HAP-1 (cell line): ENCODE data around the gene CD2AP.
A peak's percentile ranks its signal among the peaks of the same experiment; 100 is the strongest.

Source experiments
- DNase-seq, 2 experiments: peaks; one replicate each; pipeline ENCODE4 v3.0.0-alpha.2; 2016 to 2020; ENCODE audit warnings: low spot score in 2 of 2
- H3K27me3 ChIP-seq: fragments of 250-450 bp; sonication (Bioruptor Pico); 2 replicates; pipeline ENCODE4 v1.5.1; 2020; ENCODE audit warnings: low read depth, mild to moderate bottlenecking, moderate library complexity
- H3K36me3 ChIP-seq: fragments of 250-450 bp; sonication (Bioruptor Pico); replicated peaks from 2 replicates; pipeline ENCODE4 v1.5.1; 2020; ENCODE audit warnings: mild to moderate bottlenecking
- H3K4me1 ChIP-seq: fragments of 250-450 bp; sonication (Bioruptor Pico); 2 replicates; pipeline ENCODE4 v1.5.1; 2020; ENCODE audit warnings: mild to moderate bottlenecking
- H3K4me3 ChIP-seq: fragments of 250-450 bp; sonication (Bioruptor Pico); 2 replicates; pipeline ENCODE4 v1.5.1; 2020; ENCODE audit warnings: mild to moderate bottlenecking, moderate library complexity
- H3K9me3 ChIP-seq: fragments of 250-450 bp; sonication (Bioruptor Pico); 2 replicates; pipeline ENCODE4 v1.5.1; 2020; ENCODE audit warnings: mild to moderate bottlenecking, moderate library complexity
- in situ Hi-C: fragments of 300-500 bp; cut with MboI; formaldehyde crosslinking; loops from 3 replicates; pipeline ENCODE4 v1.14.3; 2020; ENCODE audit warnings: low sequenced_read_pairs, inconsistent platforms, mixed read lengths

CD2AP gene

DNA sequence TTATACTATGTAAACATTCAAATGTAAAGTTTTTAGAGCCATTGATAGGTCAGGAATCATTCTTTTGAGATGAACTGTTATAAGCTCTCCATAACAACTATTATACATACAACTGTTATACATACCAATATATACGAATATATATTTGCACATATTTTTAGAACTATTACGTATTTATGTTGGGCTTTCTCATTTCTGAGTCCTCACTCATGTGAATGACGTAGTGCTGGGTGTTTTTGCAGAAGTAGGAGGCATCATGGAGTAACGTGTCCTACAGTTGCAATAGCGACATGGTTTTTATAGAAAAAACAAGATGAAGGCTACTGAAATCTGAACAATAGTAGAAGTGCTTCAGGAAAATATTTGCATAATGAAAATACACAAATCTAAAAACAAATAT, 184.4 kb downstream of the CD2AP start:
- no peaks in the 10 kb centered on the region for H3K36me3 ChIP-seq
- in situ Hi-C loops, result no loop called here
- H3K9me3 ChIP-seq, result no peaks in the 10 kb centered on the region
- H3K4me3 ChIP-seq, result no peak overlapping the region
- no peaks in the 10 kb centered on the region for H3K4me1 ChIP-seq
- DNase-seq, result no peak
- H3K27me3 ChIP-seq, result peaks cover 9% of the 10 kb centered on the region

- peaks cover 8% of the 10 kb centered on the region for H3K4me1 ChIP-seq
- in situ Hi-C loops, result no loop called here
- no peaks in the 10 kb centered on the region for H3K36me3 ChIP-seq
- DNase-seq, result no peak
- H3K9me3 ChIP-seq, result no peaks in the 10 kb centered on the region
- peaks cover 9% of the 10 kb centered on the region for H3K27me3 ChIP-seq
- no peak overlapping the region for H3K4me3 ChIP-seq
These were observed 186.1 kb downstream of the CD2AP start for GRCh38 chr6:47663462-47664216.

DNA sequence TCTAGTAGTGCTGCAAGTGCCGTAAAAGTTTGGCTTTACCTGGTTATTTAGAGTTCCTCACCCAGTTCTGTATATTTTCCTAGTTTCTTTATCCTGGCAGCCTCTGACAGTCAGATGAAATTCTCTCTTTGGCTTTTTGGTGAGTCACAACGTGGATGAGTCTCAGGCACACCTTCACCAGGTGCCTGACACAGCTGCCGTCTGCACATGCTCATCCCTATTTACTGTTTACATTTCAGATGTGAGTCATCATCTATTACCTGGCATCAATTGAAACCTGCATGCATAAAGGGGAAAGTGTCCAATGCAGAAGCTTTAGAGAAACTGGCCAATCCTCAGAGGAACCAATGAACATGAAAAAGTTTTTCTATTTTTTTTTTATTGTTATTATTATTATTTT, 187.5 kb downstream of the CD2AP start:
- H3K36me3 ChIP-seq, result no peaks in the 10 kb centered on the region
- peaks cover 14% of the 10 kb centered on the region for H3K4me1 ChIP-seq
- peaks cover 2% of the 10 kb centered on the region; the same call in 1 of the 2 replicates for H3K27me3 ChIP-seq
- no peaks in the 10 kb centered on the region for H3K9me3 ChIP-seq
- in situ Hi-C loops, result no loop called here
- H3K4me3 ChIP-seq, result no peak overlapping the region
- DNase-seq, result no peak

DNA sequence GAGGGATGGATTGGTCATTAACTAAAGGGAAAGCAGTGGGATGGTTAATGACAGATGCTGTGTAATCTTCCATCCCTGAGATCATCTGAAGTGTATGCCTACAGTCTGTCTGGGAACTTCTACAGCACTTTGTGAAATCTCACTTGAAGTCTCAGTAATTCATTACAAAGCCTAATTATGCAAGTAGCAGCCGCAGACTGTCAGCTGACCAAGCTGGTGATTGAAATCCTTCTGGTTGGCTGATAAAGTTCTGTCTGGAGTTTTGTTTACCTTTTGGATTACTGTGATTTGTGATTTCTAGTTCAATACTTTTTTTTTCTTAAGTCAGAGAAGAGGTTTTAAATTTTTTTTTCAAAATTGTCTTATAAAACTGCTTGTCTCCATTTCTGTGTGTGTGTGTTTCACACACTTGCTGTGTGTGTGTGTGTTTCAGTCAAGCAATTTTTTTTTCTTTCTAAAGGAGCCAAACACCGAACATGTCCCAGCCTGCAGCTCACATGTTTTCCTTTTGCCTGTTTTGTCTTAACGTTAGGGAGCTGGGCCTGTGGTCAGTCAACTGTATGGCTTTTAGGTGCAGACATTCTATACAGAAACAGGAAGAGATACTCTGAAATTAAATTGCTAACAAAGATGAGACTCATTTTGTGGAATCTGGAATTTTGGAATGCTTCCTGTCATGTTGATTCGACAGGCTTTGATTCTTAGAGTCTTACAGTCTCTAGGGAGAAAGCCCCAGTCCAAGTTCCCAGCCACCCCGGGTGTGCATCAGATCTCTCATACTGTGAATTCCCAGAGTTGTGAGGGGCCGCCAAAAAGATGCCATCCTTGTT, 192.3 kb downstream of the CD2AP start:
- in situ Hi-C loops, result no loop called here
- Histone ChIP-seq H3K4me3 (no peak overlapping the region), H3K4me1 (peaks cover 18% of the 10 kb centered on the region), H3K27me3 (no peaks in the 10 kb centered on the region), H3K9me3 (no peaks in the 10 kb centered on the region), H3K36me3 (no peaks in the 10 kb centered on the region)
- peak; percentile 48 to 61 for DNase-seq

- Histone ChIP-seq H3K9me3 (no peaks in the 10 kb centered on the region), H3K27me3 (no peaks in the 10 kb centered on the region), H3K4me1 (peaks cover 18% of the 10 kb centered on the region), H3K4me3 (no peak overlapping the region), H3K36me3 (no peaks in the 10 kb centered on the region)
- in situ Hi-C loops, result no loop called here
- DNase-seq, result no peak
These were observed 193.3 kb downstream of the CD2AP start for GRCh38 chr6:47670851-47671250.

DNA sequence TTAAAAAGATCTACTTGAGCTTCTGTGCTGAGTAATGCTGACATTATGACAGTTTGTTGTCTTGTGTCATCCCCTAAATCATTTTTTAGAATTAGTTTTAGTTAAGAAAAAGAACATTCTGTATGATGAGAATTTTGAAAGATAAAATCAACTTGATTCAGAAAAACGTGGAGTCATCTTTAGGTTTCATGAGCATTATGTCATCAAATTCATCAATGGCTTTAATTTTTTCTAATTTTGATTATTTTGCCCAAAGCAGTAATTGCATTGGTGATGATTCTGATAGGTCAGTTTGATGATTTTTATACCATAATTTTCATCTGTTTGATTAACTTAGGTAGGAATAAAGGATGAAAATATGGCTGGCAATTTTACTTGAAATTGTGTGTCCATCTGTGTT, 194.2 kb downstream of the CD2AP start:
- no peak for DNase-seq
- in situ Hi-C loops, result no loop called here

DNA sequence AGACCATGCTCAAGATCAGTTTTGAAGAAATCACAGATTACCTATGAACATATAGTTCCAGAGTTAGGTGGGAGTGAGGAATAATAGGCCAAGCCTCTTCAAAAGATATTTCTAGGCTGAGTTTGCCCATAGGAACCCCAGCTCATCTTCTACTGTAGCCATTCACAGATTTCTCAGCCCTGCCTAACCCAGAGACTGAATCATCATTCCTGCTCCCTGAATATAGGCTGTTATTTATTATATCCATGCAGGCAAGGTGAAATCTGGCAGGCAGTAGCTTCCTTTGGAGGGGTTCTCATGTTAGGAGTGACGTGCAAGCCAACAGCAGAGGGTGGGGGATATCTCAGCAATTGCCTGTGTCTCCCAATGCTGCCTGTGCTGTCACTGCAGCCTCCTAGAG, 195.2 kb downstream of the CD2AP start:
- no peak for DNase-seq
- in situ Hi-C loops, result no loop called here
- no peaks in the 10 kb centered on the region for H3K27me3 ChIP-seq
- no peak overlapping the region for H3K4me3 ChIP-seq
- H3K9me3 ChIP-seq, result no peaks in the 10 kb centered on the region
- H3K4me1 ChIP-seq, result peaks cover 15% of the 10 kb centered on the region
- H3K36me3 ChIP-seq, result no peaks in the 10 kb centered on the region

More for the DNA sequence above, 194.2 kb downstream of the CD2AP start:
- Histone ChIP-seq H3K27me3 (no peaks in the 10 kb centered on the region), H3K36me3 (no peaks in the 10 kb centered on the region), H3K4me1 (peaks cover 18% of the 10 kb centered on the region), H3K9me3 (no peaks in the 10 kb centered on the region), H3K4me3 (no peak overlapping the region)

DNA sequence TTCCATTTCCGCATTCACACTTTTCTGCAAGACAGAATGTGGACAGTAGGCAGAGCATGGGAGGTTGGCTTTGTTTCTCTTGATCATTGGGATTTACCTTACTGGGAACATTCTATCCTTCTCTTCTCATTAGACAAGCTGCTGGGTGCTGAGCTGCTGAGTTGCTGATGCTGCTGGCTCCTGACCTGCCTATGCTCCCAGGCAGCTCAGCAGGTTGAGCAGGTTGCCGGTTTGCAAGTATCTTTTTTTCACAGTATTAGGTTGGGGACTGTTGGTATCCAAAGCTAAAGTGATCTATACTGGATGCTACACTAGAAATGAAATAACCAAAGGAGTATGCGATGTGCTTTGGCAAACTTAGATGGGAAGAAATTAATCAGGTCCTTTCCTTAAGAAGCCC, 197.1 kb downstream of the CD2AP start:
- Histone ChIP-seq H3K9me3 (no peaks in the 10 kb centered on the region), H3K4me3 (no peak overlapping the region), H3K36me3 (no peaks in the 10 kb centered on the region), H3K4me1 (peaks cover 6% of the 10 kb centered on the region), H3K27me3 (no peaks in the 10 kb centered on the region)
- no peak for DNase-seq
- in situ Hi-C loops, result no loop called here
